ENCODE measurements around the gene MAPK4.

DNA sequence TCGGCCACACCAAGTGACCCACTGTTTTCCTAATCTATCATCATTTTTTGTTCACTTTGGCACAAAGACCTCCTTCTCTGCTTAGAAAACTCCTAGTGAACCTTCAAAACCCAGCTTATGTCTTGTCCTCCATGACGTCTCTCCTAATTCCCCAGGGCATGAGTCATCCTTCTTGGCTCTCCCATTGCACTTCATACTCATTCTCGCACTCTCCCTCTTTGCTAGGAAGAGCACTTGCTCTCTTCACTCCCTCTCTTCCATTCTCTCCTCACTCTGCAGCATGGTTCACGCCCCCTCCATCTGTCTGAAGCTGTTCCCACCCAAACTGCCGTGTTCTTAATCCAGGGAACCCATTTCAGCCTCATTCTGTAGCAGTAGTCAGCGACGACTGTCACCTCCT is 156.0 kb downstream of the MAPK4 start:
- TF ChIP-seq, protein P1, sequence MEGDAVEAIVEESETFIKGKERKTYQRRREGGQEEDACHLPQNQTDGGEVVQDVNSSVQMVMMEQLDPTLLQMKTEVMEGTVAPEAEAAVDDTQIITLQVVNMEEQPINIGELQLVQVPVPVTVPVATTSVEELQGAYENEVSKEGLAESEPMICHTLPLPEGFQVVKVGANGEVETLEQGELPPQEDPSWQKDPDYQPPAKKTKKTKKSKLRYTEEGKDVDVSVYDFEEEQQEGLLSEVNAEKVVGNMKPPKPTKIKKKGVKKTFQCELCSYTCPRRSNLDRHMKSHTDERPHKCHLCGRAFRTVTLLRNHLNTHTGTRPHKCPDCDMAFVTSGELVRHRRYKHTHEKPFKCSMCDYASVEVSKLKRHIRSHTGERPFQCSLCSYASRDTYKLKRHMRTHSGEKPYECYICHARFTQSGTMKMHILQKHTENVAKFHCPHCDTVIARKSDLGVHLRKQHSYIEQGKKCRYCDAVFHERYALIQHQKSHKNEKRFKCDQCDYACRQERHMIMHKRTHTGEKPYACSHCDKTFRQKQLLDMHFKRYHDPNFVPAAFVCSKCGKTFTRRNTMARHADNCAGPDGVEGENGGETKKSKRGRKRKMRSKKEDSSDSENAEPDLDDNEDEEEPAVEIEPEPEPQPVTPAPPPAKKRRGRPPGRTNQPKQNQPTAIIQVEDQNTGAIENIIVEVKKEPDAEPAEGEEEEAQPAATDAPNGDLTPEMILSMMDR (IDR thresholded peaks at IDR 0.05) = no peak
- TF ChIP-seq ELF4 (CRISPR knock-in tag; IDR thresholded peaks at IDR 0.05; ENCODE audit: low read depth) = no peak
- no peak for TF ChIP-seq ZNF423 (CRISPR knock-in tag; IDR thresholded peaks at IDR 0.05)
- TF ChIP-seq NR3C1 (CRISPR knock-in tag; conservative IDR thresholded peaks at IDR 0.05; ENCODE audit: low read depth) = no peak
- TF ChIP-seq, protein P2, sequence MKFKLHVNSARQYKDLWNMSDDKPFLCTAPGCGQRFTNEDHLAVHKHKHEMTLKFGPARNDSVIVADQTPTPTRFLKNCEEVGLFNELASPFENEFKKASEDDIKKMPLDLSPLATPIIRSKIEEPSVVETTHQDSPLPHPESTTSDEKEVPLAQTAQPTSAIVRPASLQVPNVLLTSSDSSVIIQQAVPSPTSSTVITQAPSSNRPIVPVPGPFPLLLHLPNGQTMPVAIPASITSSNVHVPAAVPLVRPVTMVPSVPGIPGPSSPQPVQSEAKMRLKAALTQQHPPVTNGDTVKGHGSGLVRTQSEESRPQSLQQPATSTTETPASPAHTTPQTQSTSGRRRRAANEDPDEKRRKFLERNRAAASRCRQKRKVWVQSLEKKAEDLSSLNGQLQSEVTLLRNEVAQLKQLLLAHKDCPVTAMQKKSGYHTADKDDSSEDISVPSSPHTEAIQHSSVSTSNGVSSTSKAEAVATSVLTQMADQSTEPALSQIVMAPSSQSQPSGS (CRISPR knock-in tag; IDR thresholded peaks at IDR 0.05; ENCODE audit: borderline replicate concordance, low read depth) = no peak
